NT2/D1 (cell line): ENCODE data around the gene MRPS22.

Experiments used
- DNase-seq: peaks from one replicate; pipeline ENCODE4 v3.0.0-alpha.2; 2011; ENCODE audit warnings: low read depth, low spot score
- H3K27me3 ChIP-seq: 2 replicates; pipeline ENCODE4 v1.6.0; 2011; ENCODE audit warnings: mild to moderate bottlenecking; ENCODE audit not compliant: insufficient read length, insufficient read depth
- H3K36me3 ChIP-seq: 2 replicates; pipeline ENCODE4 v1.6.1; 2011; ENCODE audit warnings: mild to moderate bottlenecking, low read length, mixed read lengths; ENCODE audit not compliant: insufficient read depth, insufficient read length
- H3K4me1 ChIP-seq: 2 replicates; pipeline ENCODE4 v1.5.1; 2011; ENCODE audit not compliant: insufficient read depth, insufficient read length
- H3K4me3 ChIP-seq: 2 replicates; pipeline ENCODE4 v1.5.1; 2011; ENCODE audit warnings: low read depth; ENCODE audit not compliant: insufficient read length
- H3K9ac ChIP-seq: 2 replicates; pipeline ENCODE4 v1.6.0; 2011; ENCODE audit warnings: low read depth; ENCODE audit not compliant: insufficient read length
- H3K9me3 ChIP-seq: 2 replicates; pipeline ENCODE4 v1.5.1; 2011; ENCODE audit warnings: mild to moderate bottlenecking, low read length; ENCODE audit not compliant: insufficient read depth
- SUZ12 ChIP-seq: IDR thresholded peaks from 2 replicates; pipeline ENCODE4 v1.6.1; 2011; ENCODE audit not compliant: insufficient read length, insufficient read depth; ENCODE audit errors: extremely low read depth
- YY1 ChIP-seq: IDR thresholded peaks from 2 replicates; pipeline ENCODE4 v1.6.1; 2011; ENCODE audit not compliant: insufficient read length, insufficient read depth
- ZNF274 ChIP-seq: IDR thresholded peaks from 2 replicates; pipeline ENCODE4 v1.6.1; 2011; ENCODE audit warnings: mild to moderate bottlenecking, low read depth, low read length

MRPS22 gene

DNA sequence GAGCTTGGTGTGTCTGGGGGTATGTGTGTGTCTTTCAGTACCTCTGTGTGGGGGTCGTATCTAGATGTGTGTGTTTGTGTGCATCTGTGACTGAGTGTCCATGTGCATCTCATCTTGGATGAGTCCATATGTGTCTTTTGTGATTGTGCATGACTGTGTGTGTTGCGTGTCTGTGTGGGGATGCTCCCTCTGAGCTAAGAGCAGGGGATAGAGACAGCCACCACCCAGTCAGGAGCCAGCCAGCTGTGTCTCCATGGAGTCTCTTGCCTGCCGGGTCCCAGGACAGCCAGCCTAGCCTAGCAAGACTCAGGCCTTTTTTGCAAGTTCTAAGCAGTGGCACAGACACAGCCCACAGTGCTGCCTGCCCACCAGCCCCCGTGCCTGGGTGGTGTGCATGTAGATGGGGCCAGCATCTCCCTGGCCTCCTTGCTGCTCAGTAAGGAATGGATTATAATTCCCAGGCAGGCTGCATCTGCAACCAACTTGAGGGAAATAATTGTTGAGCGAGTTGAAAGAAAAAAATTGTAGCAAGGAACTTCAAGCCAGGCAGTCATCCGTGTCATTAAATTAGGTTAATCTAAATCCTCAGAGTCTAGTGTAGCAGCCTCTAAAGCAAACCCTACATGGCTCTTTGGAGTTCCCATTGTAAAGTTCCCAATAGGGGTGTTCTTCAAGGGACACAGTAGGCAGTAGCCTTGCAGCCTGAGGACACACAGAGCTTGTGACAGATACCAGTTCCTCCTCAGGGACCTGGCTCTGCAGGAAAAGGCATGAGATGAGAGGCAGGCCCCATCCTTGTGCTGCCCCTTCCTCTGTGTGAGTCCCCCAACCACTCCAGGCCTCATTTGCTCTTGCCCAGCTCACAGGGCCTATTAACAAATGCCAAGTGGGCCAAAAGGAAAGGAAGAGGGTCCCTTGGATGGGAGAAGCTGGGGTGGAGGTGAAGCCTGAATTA lies 35.9 kb upstream of the MRPS22 start:
- Histone ChIP-seq H3K9me3 (no peaks in the 10 kb centered on the region), H3K9ac (no peak overlapping the region), H3K4me1 (peaks cover 7% of the 10 kb centered on the region), H3K27me3 (no peaks in the 10 kb centered on the region), H3K4me3 (no peak overlapping the region), H3K36me3 (no peaks in the 10 kb centered on the region)
- DNase-seq, result no peak
- TF ChIP-seq YY1, result no peak
- TF ChIP-seq SUZ12, result no peak
- TF ChIP-seq ZNF274, result no peak

DNA sequence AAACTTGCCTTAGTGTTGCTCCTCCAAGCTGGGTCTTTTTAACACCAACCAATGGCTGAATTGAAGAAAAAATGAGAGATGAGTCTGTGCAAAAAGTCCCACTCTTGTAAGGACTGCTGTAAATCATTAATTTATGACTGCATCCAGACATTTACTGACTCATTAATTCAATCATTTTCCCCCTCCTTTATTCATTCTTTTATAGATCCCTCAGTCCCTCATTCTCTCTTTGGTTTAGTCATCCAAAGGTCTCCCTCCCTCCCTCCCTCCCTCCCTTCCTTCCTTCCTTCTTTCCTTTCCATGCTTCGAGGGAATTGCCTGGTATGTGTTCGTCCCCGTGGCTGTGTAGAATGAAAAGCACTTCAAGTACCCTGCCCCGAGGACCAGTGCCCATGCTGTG lies 35.3 kb upstream of the MRPS22 start:
- peaks cover 11% of the 10 kb centered on the region for H3K4me1 ChIP-seq
- H3K9ac ChIP-seq, result no peak overlapping the region
- no peak overlapping the region for H3K4me3 ChIP-seq
- no peak for DNase-seq
- no peaks in the 10 kb centered on the region for H3K36me3 ChIP-seq
- TF ChIP-seq ZNF274 (no peak), YY1 (no peak), SUZ12 (no peak)
- no peaks in the 10 kb centered on the region for H3K27me3 ChIP-seq
- no peaks in the 10 kb centered on the region for H3K9me3 ChIP-seq

DNA sequence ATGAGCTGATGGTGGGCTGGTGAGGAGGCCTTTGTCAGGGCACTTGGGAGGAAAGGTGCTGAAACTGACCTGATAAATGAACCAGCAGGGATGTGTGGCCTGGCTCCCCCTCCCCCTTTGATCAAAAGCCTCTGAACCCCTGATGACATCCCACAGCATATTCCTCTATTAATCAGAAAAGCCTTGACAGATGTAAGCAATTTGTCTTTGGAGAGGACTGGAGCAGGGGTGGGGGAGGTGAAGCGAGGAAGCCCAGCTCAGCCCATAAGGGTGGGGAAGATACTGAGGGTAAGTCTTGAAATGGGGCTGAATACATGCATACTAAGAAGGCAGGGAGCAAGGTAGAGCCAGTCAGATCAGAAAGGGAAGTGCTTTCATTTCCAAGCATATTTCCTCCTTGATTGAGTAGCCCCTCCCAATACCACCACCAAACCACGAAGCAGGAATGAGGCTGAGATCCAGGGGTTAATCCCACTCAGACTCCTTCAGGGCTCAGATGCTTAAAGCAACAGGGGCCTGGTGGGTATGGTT lies 34.7 kb upstream of the MRPS22 start:
- no peaks in the 10 kb centered on the region for H3K27me3 ChIP-seq
- H3K4me3 ChIP-seq, result no peak overlapping the region
- no peaks in the 10 kb centered on the region for H3K36me3 ChIP-seq
- H3K4me1 ChIP-seq, result peaks cover 7% of the 10 kb centered on the region
- TF ChIP-seq ZNF274 (no peak), SUZ12 (no peak), YY1 (no peak)
- H3K9ac ChIP-seq, result no peak overlapping the region
- DNase-seq, result no peak
- H3K9me3 ChIP-seq, result no peaks in the 10 kb centered on the region

DNA sequence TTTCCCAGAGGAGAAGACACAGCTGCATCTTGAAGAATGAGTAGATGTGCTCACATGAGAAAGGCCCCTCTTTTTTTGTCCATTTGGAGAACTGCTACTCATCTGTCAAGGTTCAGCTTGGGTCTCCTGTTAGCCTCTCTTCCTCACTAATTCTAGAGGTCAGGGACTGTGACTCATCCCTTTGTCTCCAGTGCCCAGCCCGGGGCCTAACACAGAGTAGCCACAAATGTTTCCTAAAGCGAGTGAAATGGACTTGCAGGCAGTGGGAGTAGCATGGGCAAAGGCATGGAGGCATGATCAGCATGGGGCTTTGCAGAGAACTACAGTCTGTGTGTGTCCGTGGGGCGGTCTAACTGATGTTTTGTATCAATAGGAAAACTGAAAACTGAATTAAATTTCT lies 33.9 kb upstream of the MRPS22 start:
- Histone ChIP-seq H3K9me3 (no peaks in the 10 kb centered on the region), H3K4me1 (peaks cover 10% of the 10 kb centered on the region), H3K36me3 (no peaks in the 10 kb centered on the region), H3K4me3 (no peak overlapping the region), H3K27me3 (no peaks in the 10 kb centered on the region), H3K9ac (no peak overlapping the region)
- DNase-seq, result no peak
- no peak for TF ChIP-seq YY1
- no peak for TF ChIP-seq ZNF274
- TF ChIP-seq SUZ12, result no peak

DNA sequence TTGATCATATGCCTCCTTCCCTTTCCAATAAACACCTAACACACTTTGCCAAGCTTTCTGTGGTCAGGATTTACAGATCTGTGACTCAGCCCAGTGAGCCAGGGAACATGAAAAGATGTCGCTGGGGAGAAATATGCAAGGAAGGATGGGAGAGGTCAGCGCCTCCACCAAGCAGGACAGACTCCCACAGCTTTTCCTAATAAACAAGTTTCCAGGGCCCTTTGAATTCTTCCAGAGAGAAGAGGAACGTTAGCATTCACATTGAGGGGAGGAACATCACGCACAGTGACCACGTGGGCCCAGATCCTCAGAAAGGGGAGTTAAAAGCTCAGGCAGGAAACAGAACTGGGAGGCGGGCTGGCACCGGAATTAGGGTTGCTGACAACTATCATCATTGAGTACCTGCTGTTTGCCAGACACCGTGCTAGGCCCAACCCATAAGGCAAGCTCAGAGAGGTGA lies 33.3 kb upstream of the MRPS22 start:
- Histone ChIP-seq H3K4me1 (peaks cover 10% of the 10 kb centered on the region), H3K4me3 (no peak overlapping the region), H3K9me3 (no peaks in the 10 kb centered on the region), H3K27me3 (no peaks in the 10 kb centered on the region), H3K36me3 (no peaks in the 10 kb centered on the region), H3K9ac (no peak overlapping the region)
- TF ChIP-seq YY1 (no peak), SUZ12 (no peak), ZNF274 (no peak)
- no peak for DNase-seq

DNA sequence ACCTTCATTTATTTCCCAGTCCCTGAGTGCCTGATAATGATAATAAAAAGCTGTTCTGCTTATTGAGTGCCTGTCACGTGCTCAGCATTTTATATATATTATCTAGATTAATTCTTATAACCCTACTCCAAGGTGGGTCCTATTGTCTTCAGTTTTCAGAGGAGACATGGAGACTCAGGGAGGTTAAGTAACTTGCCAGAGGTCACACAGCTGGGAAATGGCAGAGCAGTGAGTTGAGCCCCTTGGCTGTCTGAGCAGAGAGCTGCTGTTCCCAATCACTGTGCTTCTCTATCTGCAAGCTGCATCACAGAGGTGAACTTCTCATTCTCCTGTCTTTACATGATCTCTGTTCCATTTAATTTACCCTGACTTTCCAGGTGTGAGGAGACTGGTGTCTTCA lies 32.3 kb upstream of the MRPS22 start:
- Histone ChIP-seq H3K36me3 (no peaks in the 10 kb centered on the region), H3K4me1 (peaks cover 10% of the 10 kb centered on the region), H3K9me3 (no peaks in the 10 kb centered on the region), H3K4me3 (no peak overlapping the region), H3K27me3 (no peaks in the 10 kb centered on the region), H3K9ac (no peak overlapping the region)
- TF ChIP-seq YY1 (no peak), ZNF274 (no peak), SUZ12 (no peak)
- DNase-seq, result no peak

DNA sequence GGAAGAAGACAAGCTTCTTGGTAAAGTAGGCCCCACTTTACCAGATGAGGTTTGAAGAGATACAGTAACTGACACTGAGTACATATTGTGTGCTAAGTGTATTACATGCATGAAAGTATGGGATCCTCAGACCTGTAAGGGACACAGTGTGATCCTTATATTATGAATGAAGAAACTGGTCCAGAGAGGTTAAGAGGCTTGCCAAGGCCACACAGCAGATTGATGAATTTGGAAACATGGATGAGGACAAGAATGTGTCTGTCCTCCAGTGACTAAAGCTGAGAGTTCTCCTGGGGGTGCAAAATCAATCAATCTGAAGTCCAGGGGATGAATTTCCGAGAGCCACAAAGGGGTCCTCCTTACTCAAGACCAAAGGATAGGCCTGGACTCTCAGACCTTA lies 31.4 kb upstream of the MRPS22 start:
- H3K36me3 ChIP-seq, result no peaks in the 10 kb centered on the region
- H3K9ac ChIP-seq, result no peak overlapping the region
- TF ChIP-seq YY1 (no peak), SUZ12 (no peak), ZNF274 (no peak)
- H3K4me3 ChIP-seq, result no peak overlapping the region
- no peaks in the 10 kb centered on the region for H3K27me3 ChIP-seq
- H3K9me3 ChIP-seq, result no peaks in the 10 kb centered on the region
- H3K4me1 ChIP-seq, result peaks cover 10% of the 10 kb centered on the region
- DNase-seq, result no peak
